ENCODE results near the gene SNX24. TPM values are rescaled to one million over a fixed set of nuclear protein-coding genes. Genes with fewer than 3 reads are reported as not detected.

The SNX24 gene
- polyA plus RNA-seq, 2 of the 4 experiments (the other 2 are of a cell fraction), result 20.4 to 22.4 TPM

DNA sequence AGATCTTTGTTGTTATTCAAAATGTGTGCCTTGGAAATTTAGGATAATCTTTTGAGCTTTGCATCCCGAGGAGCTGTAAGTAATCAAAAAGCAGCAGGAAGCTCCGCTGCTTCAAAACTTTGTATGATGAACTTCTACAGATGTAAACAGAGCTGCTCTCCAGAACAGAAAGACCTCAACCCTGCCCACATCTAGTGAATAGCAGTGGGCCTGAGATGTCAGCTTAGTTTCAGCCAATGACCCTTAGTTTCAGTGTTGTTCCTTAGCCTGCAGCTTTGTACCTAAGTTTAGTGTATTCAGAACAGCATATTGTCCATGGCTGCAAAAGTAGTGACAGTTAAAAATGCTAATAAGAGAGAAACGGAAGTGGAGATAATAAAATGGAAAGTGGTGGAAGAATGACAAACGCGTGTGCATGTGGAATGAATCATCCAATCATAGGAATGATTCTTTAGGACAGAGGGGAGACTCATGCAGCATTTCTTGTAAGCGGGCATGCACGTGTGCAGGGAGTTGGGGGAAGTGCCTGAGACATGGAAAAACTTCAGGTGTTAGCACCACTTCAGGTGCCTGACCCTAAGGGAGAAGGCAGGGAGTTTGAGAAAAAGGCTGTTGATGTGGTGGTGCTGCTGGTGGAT lies 24.9 kb downstream of the SNX24 start:
- ATAC-seq, result no peak
- no peaks in the 10 kb centered on the region for H3K4me1 ChIP-seq
- H3K9me3 ChIP-seq, result no peaks in the 10 kb centered on the region
- no peak overlapping the region for H3K27ac ChIP-seq
- 88% methylated on average over 7 of the region's 7 CpGs for WGBS (ENCODE audit: missing lambda C conversion rate)
- ChIA-PET POLR2A (no interaction called here), CTCF (no interaction called here)
- DNase-seq (ENCODE audit: low read depth in 1 of 2, low spot score in 1 of 2), result no peak
- FAIRE-seq, result no peak
- TF ChIP-seq MAZ (IDR thresholded peaks at IDR 0.05; ENCODE audit: borderline replicate concordance, low read depth, low read length), result no peak
- H3K4me3 ChIP-seq, result no peak overlapping the region
- H3K4me2 ChIP-seq, result no peak overlapping the region

DNA sequence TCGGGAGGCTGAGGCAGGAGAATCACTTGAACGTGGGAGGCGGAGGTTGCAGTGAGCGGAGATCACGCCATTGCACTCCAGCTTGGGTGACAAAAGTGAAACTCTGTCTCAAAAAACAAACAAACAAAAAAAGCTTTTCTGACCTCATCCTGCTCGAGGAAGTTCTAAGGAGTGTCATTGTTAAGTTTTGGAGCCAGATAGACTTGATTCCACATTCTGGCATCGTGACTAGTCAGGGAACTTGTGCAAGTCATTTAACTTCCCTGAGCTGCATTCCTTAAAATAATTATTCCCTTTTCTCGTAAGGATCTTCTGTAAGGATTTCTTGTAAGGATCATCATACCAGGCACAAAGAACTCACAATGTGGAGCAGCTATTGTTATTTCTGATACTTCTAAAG lies 26.2 kb downstream of the SNX24 start:
- no peaks in the 10 kb centered on the region for H3K4me1 ChIP-seq

DNA sequence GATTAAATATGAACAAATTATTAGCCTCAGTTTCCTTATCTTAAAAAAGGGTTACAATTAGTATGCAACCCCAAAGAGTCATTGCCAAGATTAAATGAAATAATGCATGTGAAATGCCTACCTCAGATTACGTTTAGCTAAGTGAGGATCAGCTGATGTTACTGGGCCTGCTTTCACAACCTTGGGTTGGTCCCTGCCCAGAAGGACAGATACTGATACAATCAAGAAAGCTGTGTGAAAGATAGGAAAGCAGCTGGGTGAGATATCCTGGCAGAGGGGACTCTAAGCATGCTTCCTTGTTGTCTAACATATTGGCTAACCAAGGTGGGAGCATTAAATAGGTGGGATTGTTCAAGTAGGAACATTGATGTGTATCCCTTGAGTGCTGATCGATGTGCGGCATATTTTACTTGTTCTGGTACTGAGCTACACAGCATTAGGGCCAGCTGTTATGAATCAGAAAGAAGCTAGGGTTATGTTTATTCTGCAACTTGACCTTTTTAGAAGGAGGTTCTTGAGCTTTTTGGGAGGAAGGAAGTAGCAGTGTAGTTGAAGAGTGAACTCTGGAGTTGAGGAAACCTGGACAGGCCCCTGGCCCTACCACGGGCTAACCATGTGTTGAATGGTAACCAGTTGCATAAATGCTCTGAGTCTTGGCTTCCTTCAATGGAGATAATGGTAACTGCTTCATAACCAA lies 28.9 kb downstream of the SNX24 start:
- ChIA-PET POLR2A (no interaction called here), CTCF (no interaction called here)
- Histone ChIP-seq H3K27ac (no peak overlapping the region), H3K4me2 (no peak overlapping the region), H3K4me1 (no peaks in the 10 kb centered on the region), H3K9me3 (no peaks in the 10 kb centered on the region), H3K4me3 (no peak overlapping the region)
- FAIRE-seq (no peak), DNase-seq (ENCODE audit: low read depth in 1 of 2, low spot score in 1 of 2) (no peak), ATAC-seq (no peak)
- TF ChIP-seq ZSCAN20 (CRISPR knock-in tag; IDR thresholded peaks at IDR 0.05), result no peak
- TF ChIP-seq GATA3 (IDR thresholded peaks at IDR 0.05; ENCODE audit: borderline replicate concordance), result no peak
- TF ChIP-seq FOSL2 (IDR thresholded peaks at IDR 0.05), result no peak
- no peak for TF ChIP-seq FOSL2 (CRISPR knock-in tag; IDR thresholded peaks at IDR 0.05)
- no peak for TF ChIP-seq HOXB5 (CRISPR knock-in tag; IDR thresholded peaks at IDR 0.05)
- TF ChIP-seq, protein P1, sequence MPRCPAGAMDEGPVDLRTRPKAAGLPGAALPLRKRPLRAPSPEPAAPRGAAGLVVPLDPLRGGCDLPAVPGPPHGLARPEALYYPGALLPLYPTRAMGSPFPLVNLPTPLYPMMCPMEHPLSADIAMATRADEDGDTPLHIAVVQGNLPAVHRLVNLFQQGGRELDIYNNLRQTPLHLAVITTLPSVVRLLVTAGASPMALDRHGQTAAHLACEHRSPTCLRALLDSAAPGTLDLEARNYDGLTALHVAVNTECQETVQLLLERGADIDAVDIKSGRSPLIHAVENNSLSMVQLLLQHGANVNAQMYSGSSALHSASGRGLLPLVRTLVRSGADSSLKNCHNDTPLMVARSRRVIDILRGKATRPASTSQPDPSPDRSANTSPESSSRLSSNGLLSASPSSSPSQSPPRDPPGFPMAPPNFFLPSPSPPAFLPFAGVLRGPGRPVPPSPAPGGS (IDR thresholded peaks at IDR 0.05), result no peak
- TF ChIP-seq, protein P2, sequence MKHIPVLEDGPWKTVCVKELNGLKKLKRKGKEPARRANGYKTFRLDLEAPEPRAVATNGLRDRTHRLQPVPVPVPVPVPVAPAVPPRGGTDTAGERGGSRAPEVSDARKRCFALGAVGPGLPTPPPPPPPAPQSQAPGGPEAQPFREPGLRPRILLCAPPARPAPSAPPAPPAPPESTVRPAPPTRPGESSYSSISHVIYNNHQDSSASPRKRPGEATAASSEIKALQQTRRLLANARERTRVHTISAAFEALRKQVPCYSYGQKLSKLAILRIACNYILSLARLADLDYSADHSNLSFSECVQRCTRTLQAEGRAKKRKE (CRISPR knock-in tag; IDR thresholded peaks at IDR 0.05; ENCODE audit: low read depth), result no peak
- TF ChIP-seq ZC3H11A (IDR thresholded peaks at IDR 0.05), result no peak
- TF ChIP-seq JUN (IDR thresholded peaks at IDR 0.05), result no peak
- no peak for TF ChIP-seq JUNB (IDR thresholded peaks at IDR 0.05)
- no peak for TF ChIP-seq HOXB13 (CRISPR knock-in tag; IDR thresholded peaks at IDR 0.05; ENCODE audit: low read depth)
- no peak for TF ChIP-seq CHD4 (IDR thresholded peaks at IDR 0.05; ENCODE audit: borderline replicate concordance)
- TF ChIP-seq EP300 (IDR thresholded peaks at IDR 0.05), result no peak
- WGBS (ENCODE audit: missing lambda C conversion rate), result 92% methylated on average over 4 of the region's 4 CpGs

More for the DNA sequence above, 26.2 kb downstream of the SNX24 start:
- Histone ChIP-seq H3K4me3 (no peak overlapping the region), H3K27ac (no peak overlapping the region), H3K4me2 (no peak overlapping the region), H3K9me3 (no peaks in the 10 kb centered on the region)
- FAIRE-seq (no peak), DNase-seq (ENCODE audit: low read depth in 1 of 2, low spot score in 1 of 2) (no peak), ATAC-seq (no peak)
- 82% methylated on average over 8 of the region's 8 CpGs for WGBS (ENCODE audit: missing lambda C conversion rate)
- CTCF ChIA-PET, result interaction anchor here (0.8 kb wide), 1 partner anchor 10 kb away, joined by 4 read pairs; no protein-coding TSS in a partner anchor
- POLR2A ChIA-PET, result no interaction called here
- TF ChIP-seq GATA3 (IDR thresholded peaks at IDR 0.05; ENCODE audit: borderline replicate concordance) (no peak), NPAS2 (CRISPR knock-in tag; IDR thresholded peaks at IDR 0.05; ENCODE audit: borderline replicate concordance) (no peak), CEBPB (IDR thresholded peaks at IDR 0.05) (no peak), NFE2L2 (conservative IDR thresholded peaks at IDR 0.05; ENCODE audit: low read length) (no peak), CBX8 (IDR thresholded peaks at IDR 0.05) (no peak), EP300 (IDR thresholded peaks at IDR 0.05) (no peak), CHD4 (IDR thresholded peaks at IDR 0.05; ENCODE audit: borderline replicate concordance) (no peak), MYC (IDR thresholded peaks at IDR 0.05; ENCODE audit: borderline replicate concordance, low read length) (no peak), FOXS1 (CRISPR knock-in tag; IDR thresholded peaks at IDR 0.05) (no peak), ZFP36 (IDR thresholded peaks at IDR 0.05; ENCODE audit: borderline replicate concordance, partially characterized antibody) (no peak), RCOR1 (IDR thresholded peaks at IDR 0.05; ENCODE audit: low read depth, low read length) (no peak), ZNF302 (CRISPR knock-in tag; IDR thresholded peaks at IDR 0.05) (no peak), BHLHE40 (IDR thresholded peaks at IDR 0.05; ENCODE audit: low read depth, low read length) (no peak), HOXA7 (CRISPR knock-in tag; IDR thresholded peaks at IDR 0.05) (no peak), CHD2 (IDR thresholded peaks at IDR 0.05; ENCODE audit: low read length, partially characterized antibody) (no peak)
- TF ChIP-seq, protein P3, sequence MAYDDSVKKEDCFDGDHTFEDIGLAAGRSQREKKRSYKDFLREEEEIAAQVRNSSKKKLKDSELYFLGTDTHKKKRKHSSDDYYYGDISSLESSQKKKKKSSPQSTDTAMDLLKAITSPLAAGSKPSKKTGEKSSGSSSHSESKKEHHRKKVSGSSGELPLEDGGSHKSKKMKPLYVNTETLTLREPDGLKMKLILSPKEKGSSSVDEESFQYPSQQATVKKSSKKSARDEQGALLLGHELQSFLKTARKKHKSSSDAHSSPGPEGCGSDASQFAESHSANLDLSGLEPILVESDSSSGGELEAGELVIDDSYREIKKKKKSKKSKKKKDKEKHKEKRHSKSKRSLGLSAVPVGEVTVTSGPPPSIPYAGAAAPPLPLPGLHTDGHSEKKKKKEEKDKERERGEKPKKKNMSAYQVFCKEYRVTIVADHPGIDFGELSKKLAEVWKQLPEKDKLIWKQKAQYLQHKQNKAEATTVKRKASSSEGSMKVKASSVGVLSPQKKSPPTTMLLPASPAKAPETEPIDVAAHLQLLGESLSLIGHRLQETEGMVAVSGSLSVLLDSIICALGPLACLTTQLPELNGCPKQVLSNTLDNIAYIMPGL (CRISPR knock-in tag; IDR thresholded peaks at IDR 0.05; ENCODE audit: borderline replicate concordance), result no peak
- TF ChIP-seq, protein P4, sequence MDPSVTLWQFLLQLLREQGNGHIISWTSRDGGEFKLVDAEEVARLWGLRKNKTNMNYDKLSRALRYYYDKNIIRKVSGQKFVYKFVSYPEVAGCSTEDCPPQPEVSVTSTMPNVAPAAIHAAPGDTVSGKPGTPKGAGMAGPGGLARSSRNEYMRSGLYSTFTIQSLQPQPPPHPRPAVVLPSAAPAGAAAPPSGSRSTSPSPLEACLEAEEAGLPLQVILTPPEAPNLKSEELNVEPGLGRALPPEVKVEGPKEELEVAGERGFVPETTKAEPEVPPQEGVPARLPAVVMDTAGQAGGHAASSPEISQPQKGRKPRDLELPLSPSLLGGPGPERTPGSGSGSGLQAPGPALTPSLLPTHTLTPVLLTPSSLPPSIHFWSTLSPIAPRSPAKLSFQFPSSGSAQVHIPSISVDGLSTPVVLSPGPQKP (IDR thresholded peaks at IDR 0.05; ENCODE audit: low read depth, low read length), result no peak
- TF ChIP-seq, protein P5, sequence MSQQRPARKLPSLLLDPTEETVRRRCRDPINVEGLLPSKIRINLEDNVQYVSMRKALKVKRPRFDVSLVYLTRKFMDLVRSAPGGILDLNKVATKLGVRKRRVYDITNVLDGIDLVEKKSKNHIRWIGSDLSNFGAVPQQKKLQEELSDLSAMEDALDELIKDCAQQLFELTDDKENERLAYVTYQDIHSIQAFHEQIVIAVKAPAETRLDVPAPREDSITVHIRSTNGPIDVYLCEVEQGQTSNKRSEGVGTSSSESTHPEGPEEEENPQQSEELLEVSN (IDR thresholded peaks at IDR 0.05; ENCODE audit: borderline replicate concordance, low read depth), result no peak
- TF ChIP-seq, protein P6, sequence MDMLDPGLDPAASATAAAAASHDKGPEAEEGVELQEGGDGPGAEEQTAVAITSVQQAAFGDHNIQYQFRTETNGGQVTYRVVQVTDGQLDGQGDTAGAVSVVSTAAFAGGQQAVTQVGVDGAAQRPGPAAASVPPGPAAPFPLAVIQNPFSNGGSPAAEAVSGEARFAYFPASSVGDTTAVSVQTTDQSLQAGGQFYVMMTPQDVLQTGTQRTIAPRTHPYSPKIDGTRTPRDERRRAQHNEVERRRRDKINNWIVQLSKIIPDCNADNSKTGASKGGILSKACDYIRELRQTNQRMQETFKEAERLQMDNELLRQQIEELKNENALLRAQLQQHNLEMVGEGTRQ (IDR thresholded peaks at IDR 0.05), result no peak
